AG04449 (cell line): ENCODE measurements around the gene ZBTB16.

Experiments used
- CTCF ChIA-PET: fragments of 350-600 bp; formaldehyde crosslinking; extraction: SDS; loops from one replicate; lab custom pipeline; 2021; ENCODE audit warnings: antibody characterized with exemption; lab: Yijun Ruan, JAX
- POLR2A ChIA-PET: fragments of 400-600, 350-600 bp; formaldehyde crosslinking; extraction: SDS; loops from one replicate; lab custom pipeline; 2020; ENCODE audit warnings: antibody characterized with exemption, inconsistent platforms; lab: Yijun Ruan, JAX
- DNase-seq: peaks from one replicate; pipeline ENCODE4 v3.0.0-alpha.2; 2010; ENCODE audit warnings: low read depth, low spot score
- H3K4me3 ChIP-seq: 2 replicates; pipeline ENCODE4 v1.5.1; 2011; ENCODE audit warnings: low read depth, mild to moderate bottlenecking, control low read depth, low read length
- TF ChIP-seq, protein P1 (sequence below): IDR thresholded peaks from one replicate; pipeline ENCODE4 v1.5.1; 2011; ENCODE audit warnings: mild to moderate bottlenecking, moderate library complexity, low read length, control low read depth, inconsistent platforms; ENCODE audit not compliant: insufficient read depth; ENCODE audit errors: missing control alignments

ZBTB16 gene

DNA sequence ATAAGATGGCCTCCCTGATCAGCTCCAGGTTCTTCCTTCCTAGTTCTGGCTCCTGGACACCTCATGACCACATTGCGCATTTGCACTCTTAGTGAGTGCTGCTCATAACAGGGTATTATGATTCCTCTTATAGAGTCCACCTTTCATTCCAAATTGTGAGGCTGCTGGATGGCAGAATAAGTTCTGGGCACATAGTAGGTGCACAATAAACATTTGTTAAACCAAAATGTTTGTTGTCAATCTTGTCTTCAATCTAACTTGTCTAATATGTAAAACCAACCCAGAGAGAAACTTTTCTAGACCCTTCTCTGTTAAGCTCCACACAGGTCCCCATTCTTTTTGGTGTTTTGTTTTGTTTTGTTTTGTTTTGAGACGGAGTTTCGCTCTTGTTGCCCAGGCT, 22.6 kb upstream of the ZBTB16 start:
- H3K4me3 ChIP-seq: no peak overlapping the region
- POLR2A ChIA-PET: no interaction called here
- TF ChIP-seq, protein P1, sequence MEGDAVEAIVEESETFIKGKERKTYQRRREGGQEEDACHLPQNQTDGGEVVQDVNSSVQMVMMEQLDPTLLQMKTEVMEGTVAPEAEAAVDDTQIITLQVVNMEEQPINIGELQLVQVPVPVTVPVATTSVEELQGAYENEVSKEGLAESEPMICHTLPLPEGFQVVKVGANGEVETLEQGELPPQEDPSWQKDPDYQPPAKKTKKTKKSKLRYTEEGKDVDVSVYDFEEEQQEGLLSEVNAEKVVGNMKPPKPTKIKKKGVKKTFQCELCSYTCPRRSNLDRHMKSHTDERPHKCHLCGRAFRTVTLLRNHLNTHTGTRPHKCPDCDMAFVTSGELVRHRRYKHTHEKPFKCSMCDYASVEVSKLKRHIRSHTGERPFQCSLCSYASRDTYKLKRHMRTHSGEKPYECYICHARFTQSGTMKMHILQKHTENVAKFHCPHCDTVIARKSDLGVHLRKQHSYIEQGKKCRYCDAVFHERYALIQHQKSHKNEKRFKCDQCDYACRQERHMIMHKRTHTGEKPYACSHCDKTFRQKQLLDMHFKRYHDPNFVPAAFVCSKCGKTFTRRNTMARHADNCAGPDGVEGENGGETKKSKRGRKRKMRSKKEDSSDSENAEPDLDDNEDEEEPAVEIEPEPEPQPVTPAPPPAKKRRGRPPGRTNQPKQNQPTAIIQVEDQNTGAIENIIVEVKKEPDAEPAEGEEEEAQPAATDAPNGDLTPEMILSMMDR: no peak
- no peak for DNase-seq
- CTCF ChIA-PET: interaction anchor here (2.2 to 8.3 kb wide), 2 partner anchors 8 to 225 kb away, joined by 6 to 135 read pairs; no protein-coding TSS in a partner anchor

- TF ChIP-seq, protein P1: no peak
- CTCF ChIA-PET: interaction anchor here (8.3 kb wide), 1 partner anchor 222 kb away, joined by 135 read pairs; no protein-coding TSS in a partner anchor
- DNase-seq: no peak
- no peak overlapping the region for H3K4me3 ChIP-seq
- POLR2A ChIA-PET: no interaction called here
These were observed 20.0 kb upstream of the ZBTB16 start for GRCh38 chr11:114039551-114039950.

GRCh38 chr11:114040706-114041211, 18.8 kb upstream of the ZBTB16 start:
- CTCF ChIA-PET: interaction anchor here (8.3 kb wide), 1 partner anchor 221 kb away, joined by 135 read pairs; no protein-coding TSS in a partner anchor
- POLR2A ChIA-PET: no interaction called here
- no peak overlapping the region for H3K4me3 ChIP-seq
- no peak for DNase-seq
- TF ChIP-seq, protein P1: no peak

- TF ChIP-seq, protein P1: no peak
- CTCF ChIA-PET: interaction anchor here (2.5 kb wide), 1 partner anchor 219 kb away, joined by 8 read pairs; no protein-coding TSS in a partner anchor
- POLR2A ChIA-PET: no interaction called here
- no peak overlapping the region for H3K4me3 ChIP-seq
- no peak for DNase-seq
These were observed 17.3 kb upstream of the ZBTB16 start for GRCh38 chr11:114042234-114042633.

- ChIA-PET POLR2A (no interaction called here), CTCF (interaction anchor here (2.2 to 2.5 kb wide), 2 partner anchors 8 to 217 kb away, joined by 6 to 8 read pairs; no protein-coding TSS in a partner anchor)
- TF ChIP-seq, protein P1: no peak
- DNase-seq: no peak
- H3K4me3 ChIP-seq: no peak overlapping the region
These were observed 15.3 kb upstream of the ZBTB16 start for GRCh38 chr11:114044042-114044871.

DNA sequence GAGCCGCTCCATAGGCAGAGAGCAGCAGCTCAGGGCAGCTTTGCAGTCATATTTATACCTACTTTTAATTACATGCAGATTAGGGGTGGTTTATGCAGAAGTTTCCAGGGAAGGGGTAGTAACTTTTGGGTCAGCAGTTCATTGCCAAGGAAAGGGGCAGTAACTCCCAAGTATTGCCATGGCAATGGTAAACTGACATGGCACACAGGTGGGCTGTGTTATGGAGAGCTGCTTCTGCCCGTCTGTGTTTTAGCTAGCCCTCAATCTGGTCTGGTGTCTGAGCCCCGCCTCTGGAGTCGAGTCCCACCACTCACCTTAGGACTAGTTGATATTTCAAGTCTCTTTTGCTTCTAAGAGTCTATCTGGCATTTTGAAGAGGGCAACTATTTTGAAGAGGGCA, 12.2 kb upstream of the ZBTB16 start:
- TF ChIP-seq, protein P1: no peak
- CTCF ChIA-PET: no interaction called here

More for the DNA sequence above, 12.2 kb upstream of the ZBTB16 start:
- DNase-seq: no peak
- no peak overlapping the region for H3K4me3 ChIP-seq
- POLR2A ChIA-PET: no interaction called here
